ENCODE measurements around the gene RREB1.

Gene RREB1

GRCh38 chr6:7100753-7101081 is 7.0 kb upstream of the RREB1 start:
- no peak for DNase-seq

GRCh38 chr6:7101290-7101689 is 6.5 kb upstream of the RREB1 start:
- no peak for DNase-seq

DNA sequence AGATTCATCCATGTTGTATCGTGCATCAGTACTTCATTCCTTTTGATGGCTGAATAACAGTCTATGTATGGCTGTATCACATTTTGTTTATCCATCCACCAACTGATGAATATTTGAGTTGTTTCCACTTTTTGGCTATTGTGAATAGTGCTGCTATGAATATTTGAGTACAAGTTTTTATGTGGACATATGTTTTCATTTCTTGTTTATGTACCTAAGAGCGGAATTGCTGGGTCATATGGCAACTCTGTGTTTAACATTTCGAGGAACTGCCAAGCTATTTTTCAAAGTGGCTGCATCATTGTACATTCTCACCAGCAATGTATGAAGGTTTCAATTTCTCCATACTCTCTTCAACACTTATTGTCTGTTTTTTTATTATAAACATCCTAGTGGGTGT is 3.0 kb upstream of the RREB1 start:
- no peak for DNase-seq

GRCh38 chr6:7106215-7106751 is 1.5 kb upstream of the RREB1 start:
- no peak for DNase-seq

GRCh38 chr6:7106752-7107577 is 796 bp upstream of the RREB1 start:
- peak; percentile 63 for DNase-seq

- peak; percentile 37 for DNase-seq
These were observed 619 bp downstream of the RREB1 start for GRCh38 chr6:7108196-7108963.

DNA sequence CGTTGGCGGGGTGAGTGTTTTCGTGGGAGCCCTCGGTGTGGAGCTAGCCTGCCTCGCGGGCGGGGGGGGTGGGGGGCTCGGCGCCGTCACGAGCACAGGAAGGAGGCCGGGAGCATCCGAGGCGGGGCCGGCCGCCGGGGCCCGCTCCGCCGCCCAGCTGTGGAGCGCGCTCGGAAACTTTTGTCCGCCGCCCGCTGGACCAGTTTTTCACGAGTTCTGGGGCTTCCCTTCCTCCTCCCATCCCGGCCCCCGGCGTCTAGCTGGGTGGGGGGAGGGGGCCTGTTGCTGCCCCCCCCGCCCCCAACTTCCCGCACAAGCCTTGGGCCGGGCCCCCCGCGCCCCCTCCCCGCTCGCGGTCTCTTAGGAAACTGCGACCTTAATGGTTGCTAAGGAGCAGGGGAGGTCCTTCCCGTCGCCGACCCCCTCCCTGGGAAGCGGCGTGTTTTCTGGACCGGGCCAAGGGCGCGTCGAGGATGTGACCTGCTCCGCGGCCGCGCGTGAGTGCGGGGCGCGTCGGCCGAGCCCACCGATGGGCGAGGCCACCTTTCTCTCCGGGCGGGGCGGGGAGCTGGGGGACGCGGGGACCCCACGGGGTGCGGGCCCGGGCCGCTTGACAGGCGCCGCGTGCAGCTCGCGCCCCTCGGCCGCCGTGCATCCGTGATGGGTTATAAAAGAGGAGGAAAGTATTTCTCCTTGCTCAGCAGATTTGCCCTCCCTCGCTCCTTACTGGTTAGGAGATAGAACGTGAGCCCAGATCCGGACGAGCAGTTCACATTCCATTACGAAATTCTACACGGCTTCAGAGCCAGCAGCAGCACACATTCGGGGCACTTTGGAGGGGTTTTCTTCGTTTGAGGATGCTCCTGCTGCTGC is 1.4 kb downstream of the RREB1 start:
- peak; percentile 41 for DNase-seq

DNA sequence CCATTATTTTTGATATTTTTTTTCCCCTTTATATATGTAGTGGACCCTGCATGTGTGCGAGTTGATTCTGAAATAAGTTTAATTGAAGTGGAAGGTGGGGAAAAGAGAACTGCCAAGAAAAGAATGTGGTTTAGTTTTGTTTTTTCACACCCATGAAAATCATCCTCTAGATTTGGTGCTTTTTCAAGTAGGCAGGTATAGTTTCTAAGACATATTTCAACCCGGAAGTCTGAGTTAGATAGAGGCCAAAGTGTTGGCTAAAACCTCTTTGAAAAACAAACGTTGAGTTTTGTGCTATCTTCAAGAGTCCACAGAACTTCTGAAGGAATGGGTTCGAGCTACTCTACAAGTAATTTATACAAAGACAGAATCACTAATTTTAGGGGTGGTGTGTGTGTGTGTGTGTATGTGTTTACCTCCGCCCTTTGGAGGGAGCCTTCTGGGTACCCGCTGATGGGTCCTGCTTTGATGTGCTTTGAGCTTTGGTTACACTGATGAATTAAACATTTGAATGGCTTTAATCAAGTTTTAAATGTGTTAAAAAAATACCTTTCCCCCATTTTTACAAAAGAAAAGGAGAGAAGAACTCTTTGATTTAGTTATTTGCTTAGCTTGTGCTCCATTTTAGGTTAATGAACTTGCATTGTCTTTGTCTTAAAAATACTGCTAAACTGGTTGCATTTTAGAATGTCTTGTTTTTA is 2.5 kb downstream of the RREB1 start:
- DNase-seq, result no peak

DNA sequence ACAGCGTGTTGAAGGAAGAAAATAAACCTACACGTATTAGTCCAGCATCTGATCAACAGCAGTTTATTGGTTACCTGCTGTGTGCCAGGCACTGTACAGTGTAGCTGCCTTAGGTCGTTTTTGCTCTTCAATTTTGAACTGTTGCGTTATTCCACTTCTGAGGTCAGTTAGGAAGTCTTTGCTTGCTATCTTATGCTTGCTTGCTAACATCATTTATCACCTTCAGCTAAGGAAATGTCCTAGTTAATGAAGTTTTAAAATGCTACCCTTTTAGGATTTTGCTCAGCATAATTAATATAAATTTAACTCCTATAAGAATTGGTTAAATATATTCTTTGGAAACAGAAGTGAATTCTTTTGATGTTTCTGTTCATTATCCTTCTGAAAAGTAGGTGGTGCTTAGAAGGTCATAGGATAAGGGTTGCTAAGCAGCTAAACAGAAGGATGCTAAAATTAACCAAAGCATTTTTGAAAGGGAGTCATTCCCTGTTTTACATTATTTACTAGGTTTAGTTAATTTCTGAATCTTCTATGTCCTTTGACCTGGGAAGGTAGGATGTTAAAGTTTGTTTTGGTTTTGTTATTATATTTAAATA is 3.4 kb downstream of the RREB1 start:
- no peak for DNase-seq

DNA sequence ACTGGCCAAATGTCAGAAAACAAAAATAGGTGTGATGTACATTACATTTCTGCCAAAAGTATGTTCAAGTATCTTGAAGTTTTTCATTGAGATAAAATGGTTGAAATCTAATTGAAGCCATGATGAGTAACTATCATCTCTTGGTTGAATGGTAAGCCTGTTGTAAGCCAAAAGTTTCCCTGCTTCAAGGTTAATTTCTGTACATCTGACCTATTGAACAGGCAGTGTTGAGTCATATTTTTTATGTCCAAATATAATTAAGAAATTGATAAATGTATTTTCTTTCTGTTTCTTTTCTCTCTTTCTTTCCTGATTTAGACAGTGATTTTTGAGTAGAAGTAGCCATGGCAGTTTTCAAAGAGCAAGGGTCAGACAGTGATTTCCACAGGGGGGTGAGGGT is 4.4 kb downstream of the RREB1 start:
- no peak for DNase-seq

DNA sequence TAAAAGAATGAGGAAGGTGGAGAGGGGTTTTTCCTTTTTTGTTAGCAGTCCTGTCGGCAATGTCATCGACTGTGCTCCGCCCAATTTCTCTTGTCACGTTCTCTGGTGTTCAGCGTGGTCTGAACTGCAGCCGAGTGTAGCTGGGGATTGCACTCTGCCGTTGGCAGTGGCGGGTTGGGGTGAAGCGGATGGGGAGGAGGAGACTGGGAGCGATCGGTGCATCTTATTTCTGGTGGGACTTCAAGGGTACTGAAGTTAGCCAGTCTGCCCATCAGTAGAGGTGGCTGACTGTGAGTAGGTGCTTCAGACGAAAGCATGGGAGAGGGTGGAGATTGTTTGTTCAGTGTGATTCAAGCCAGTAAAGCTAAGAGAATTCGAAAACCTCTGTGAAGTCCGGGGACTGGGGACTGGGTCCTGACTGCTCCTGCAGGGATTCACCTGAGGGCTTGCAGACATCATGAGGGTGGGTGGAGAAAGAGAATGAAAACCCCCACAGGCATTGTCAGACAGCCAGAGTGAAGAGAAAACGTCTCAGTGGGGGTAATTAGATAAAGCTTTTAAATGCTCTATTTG is 5.1 kb downstream of the RREB1 start:
- peak; percentile 45 for DNase-seq

DNA sequence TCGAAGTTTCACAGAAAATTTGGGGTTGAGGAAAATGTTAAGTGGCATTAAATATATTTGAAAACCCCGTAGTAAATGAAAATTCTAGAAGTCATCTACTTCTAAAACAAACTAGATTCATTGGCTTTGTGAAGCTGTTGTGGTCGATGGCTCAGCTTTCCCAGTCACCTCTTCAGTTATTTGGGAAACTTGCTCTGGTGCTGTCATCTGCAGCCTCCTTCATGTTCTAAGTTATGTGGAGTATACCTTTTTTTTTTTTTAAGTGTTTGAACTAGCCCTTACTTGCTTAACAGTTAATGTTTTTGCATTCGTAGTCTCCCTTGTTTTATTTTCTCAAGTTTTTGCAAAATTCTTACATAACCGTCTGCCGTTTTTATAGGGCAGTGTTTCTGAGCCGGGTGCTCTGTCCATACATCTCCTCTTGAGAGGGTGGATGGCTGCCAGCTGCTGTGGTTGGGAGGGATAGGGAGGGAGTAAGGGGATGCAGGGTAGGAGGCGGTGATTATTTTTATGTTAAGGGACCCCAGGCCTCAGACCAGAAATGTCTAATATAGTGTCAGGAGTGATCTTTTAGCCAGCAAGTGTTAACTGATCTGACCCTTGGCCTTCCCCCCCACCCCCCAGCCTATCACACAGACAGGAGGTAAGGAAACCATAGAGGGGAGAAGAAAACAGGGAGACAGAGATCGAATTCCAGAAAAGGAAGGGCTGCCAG is 7.1 kb downstream of the RREB1 start:
- DNase-seq, result no peak

- no peak for DNase-seq
These were observed 7.9 kb downstream of the RREB1 start for GRCh38 chr6:7115543-7116231.

GRCh38 chr6:7119272-7119801 is 11.6 kb downstream of the RREB1 start:
- no peak for DNase-seq

- no peak for DNase-seq
These were observed 14.0 kb downstream of the RREB1 start for GRCh38 chr6:7121700-7122241.

GRCh38 chr6:7122684-7123083 is 14.9 kb downstream of the RREB1 start:
- DNase-seq, result no peak

GRCh38 chr6:7124114-7124513 is 16.4 kb downstream of the RREB1 start:
- no peak for DNase-seq

- no peak for DNase-seq
These were observed 16.9 kb downstream of the RREB1 start for GRCh38 chr6:7124636-7125035.

GRCh38 chr6:7125290-7125689 is 17.5 kb downstream of the RREB1 start:
- no peak for DNase-seq

DNA sequence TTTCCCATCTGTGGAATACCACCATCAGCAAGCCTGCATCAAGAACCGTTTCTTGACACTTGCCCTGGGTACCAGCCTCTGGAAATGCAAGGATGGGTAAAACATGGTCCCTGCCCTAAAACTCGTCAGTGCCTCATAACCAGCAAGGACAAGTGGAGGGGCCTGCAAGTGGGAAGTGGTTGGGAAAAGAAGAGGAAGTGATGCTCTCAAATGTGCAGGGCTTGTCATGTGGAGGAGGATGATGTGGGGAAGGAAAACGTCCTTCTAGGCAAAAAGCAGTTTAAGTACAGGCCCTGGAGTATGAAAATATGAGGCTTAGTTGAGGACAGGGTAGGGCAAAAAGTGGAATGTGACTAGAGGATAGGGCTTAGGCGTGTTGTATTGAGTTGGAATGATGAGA is 19.0 kb downstream of the RREB1 start:
- DNase-seq, result no peak

Measured in stimulated activated CD4-positive, alpha-beta T cell treated with anti-CD3 and anti-CD28 coated beads, Interleukin-1b, Interleukin-23, amount 100 ng/mL, for 48 hours (primary cell).